IPS-20b (cell line): Measurements from ENCODE around the gene TTLL8.

Source experiments
- H3K27ac ChIP-seq: one replicate; pipeline ENCODE4 v1.5.1; 2013; ENCODE audit warnings: low read length
- H3K27me3 ChIP-seq: 2 replicates; pipeline ENCODE4 v1.6.1; 2013; ENCODE audit warnings: mild to moderate bottlenecking, low read length, inconsistent platforms; ENCODE audit not compliant: insufficient read depth
- H3K36me3 ChIP-seq: 2 replicates; pipeline ENCODE4 v1.6.1; 2013; ENCODE audit warnings: low read depth, mild to moderate bottlenecking, inconsistent platforms, low read length, moderate library complexity; ENCODE audit not compliant: insufficient read depth
- H3K4me1 ChIP-seq: 2 replicates; pipeline ENCODE4 v1.6.1; 2013; ENCODE audit warnings: mild to moderate bottlenecking, control low read depth, inconsistent platforms, low read length, moderate library complexity; ENCODE audit not compliant: insufficient read depth
- H3K4me3 ChIP-seq: 2 replicates; pipeline ENCODE4 v1.5.1; 2013; ENCODE audit warnings: mild to moderate bottlenecking, low read length, inconsistent platforms
- H3K9ac ChIP-seq: 2 replicates; pipeline ENCODE4 v1.6.1; 2013; ENCODE audit warnings: low read depth, mild to moderate bottlenecking, inconsistent platforms, low read length, moderate library complexity
- H3K9me3 ChIP-seq: 2 replicates; pipeline ENCODE4 v1.6.1; 2013; ENCODE audit warnings: mild to moderate bottlenecking, low read depth, low read length, inconsistent platforms; ENCODE audit not compliant: insufficient read depth

TTLL8 gene

GRCh38 chr22:49976439-49977175 is 81.5 kb downstream of the TTLL8 start:
- no peaks in the 10 kb centered on the region; the same call in 1 of the 2 replicates for H3K9me3 ChIP-seq
- peaks cover 18% of the 10 kb centered on the region for H3K27me3 ChIP-seq
- H3K4me3 ChIP-seq, result no peak overlapping the region
- H3K9ac ChIP-seq, result no peak overlapping the region
- H3K36me3 ChIP-seq, result no peaks in the 10 kb centered on the region
- no peak overlapping the region for H3K27ac ChIP-seq
- H3K4me1 ChIP-seq, result no peaks in the 10 kb centered on the region

- Histone ChIP-seq H3K27ac (no peak overlapping the region), H3K9ac (no peak overlapping the region), H3K27me3 (peaks cover 27% of the 10 kb centered on the region), H3K9me3 (no peaks in the 10 kb centered on the region; the same call in 1 of the 2 replicates), H3K4me1 (no peaks in the 10 kb centered on the region), H3K36me3 (no peaks in the 10 kb centered on the region), H3K4me3 (no peak overlapping the region)
Observed at GRCh38 chr22:49975543-49976389, 82.3 kb downstream of the TTLL8 start.

GRCh38 chr22:49973018-49973961 is 84.8 kb downstream of the TTLL8 start:
- Histone ChIP-seq H3K4me3 (no peak overlapping the region), H3K36me3 (no peaks in the 10 kb centered on the region), H3K27me3 (peaks cover 35% of the 10 kb centered on the region), H3K27ac (no peak overlapping the region), H3K9me3 (no peaks in the 10 kb centered on the region), H3K9ac (no peak overlapping the region), H3K4me1 (peaks cover 3% of the 10 kb centered on the region; the same call in 1 of the 2 replicates)

GRCh38 chr22:49972163-49973017 is 85.7 kb downstream of the TTLL8 start:
- Histone ChIP-seq H3K9ac (no peak overlapping the region), H3K27me3 (peaks cover 35% of the 10 kb centered on the region), H3K9me3 (no peaks in the 10 kb centered on the region), H3K27ac (no peak overlapping the region), H3K4me1 (peaks cover 3% of the 10 kb centered on the region; the same call in 1 of the 2 replicates), H3K36me3 (no peaks in the 10 kb centered on the region), H3K4me3 (no peak overlapping the region)

GRCh38 chr22:49971232-49972162 is 86.6 kb downstream of the TTLL8 start:
- peaks cover 35% of the 10 kb centered on the region for H3K27me3 ChIP-seq
- no peak overlapping the region for H3K27ac ChIP-seq
- peaks cover 3% of the 10 kb centered on the region; the same call in 1 of the 2 replicates for H3K4me1 ChIP-seq
- H3K4me3 ChIP-seq, result peak overlapping the region; percentile 54; the same call in 1 of the 2 replicates
- H3K9ac ChIP-seq, result peak overlapping the region; percentile 16; the same call in 1 of the 2 replicates
- H3K36me3 ChIP-seq, result no peaks in the 10 kb centered on the region
- H3K9me3 ChIP-seq, result no peaks in the 10 kb centered on the region

- H3K9ac ChIP-seq, result peak overlapping the region; percentile 16; the same call in 1 of the 2 replicates
- H3K4me1 ChIP-seq, result peaks cover 3% of the 10 kb centered on the region; the same call in 1 of the 2 replicates
- H3K27ac ChIP-seq, result no peak overlapping the region
- H3K27me3 ChIP-seq, result peaks cover 35% of the 10 kb centered on the region
- H3K9me3 ChIP-seq, result no peaks in the 10 kb centered on the region
- no peaks in the 10 kb centered on the region for H3K36me3 ChIP-seq
- H3K4me3 ChIP-seq, result peak overlapping the region; percentile 54; the same call in 1 of the 2 replicates
Observed at GRCh38 chr22:49970528-49971231, 87.4 kb downstream of the TTLL8 start.

GRCh38 chr22:49969751-49970527 is 88.2 kb downstream of the TTLL8 start:
- Histone ChIP-seq H3K4me1 (peaks cover 3% of the 10 kb centered on the region; the same call in 1 of the 2 replicates), H3K27me3 (peaks cover 35% of the 10 kb centered on the region), H3K27ac (no peak overlapping the region), H3K4me3 (no peak overlapping the region), H3K9me3 (no peaks in the 10 kb centered on the region), H3K9ac (no peak overlapping the region), H3K36me3 (no peaks in the 10 kb centered on the region)

- no peak overlapping the region for H3K9ac ChIP-seq
- H3K4me1 ChIP-seq, result peaks cover 3% of the 10 kb centered on the region; the same call in 1 of the 2 replicates
- 0 out of 2 replicates have a peak, but pooled peaks cover 1% of the 10 kb centered on the region for H3K36me3 ChIP-seq
- H3K27me3 ChIP-seq, result peaks cover 35% of the 10 kb centered on the region
- H3K9me3 ChIP-seq, result no peaks in the 10 kb centered on the region
- no peak overlapping the region for H3K4me3 ChIP-seq
- no peak overlapping the region for H3K27ac ChIP-seq
Observed at GRCh38 chr22:49968831-49969661, 89.1 kb downstream of the TTLL8 start.
